Vagina (tissue), 2 donors: ENCODE measurements around the gene RBM26.

Experiments
- POLR2A ChIP-seq, 2 donors: fragments of 450-650 bp; IDR thresholded peaks; one replicate each; pipeline ENCODE4 v1.6.1; 2017; ENCODE audit warnings: antibody characterized with exemption in 2 of 2, mild to moderate bottlenecking in 2 of 2, moderate library complexity in 2 of 2
- POLR2AphosphoS5 ChIP-seq, 2 donors: sonication (generic); formaldehyde crosslinking; IDR thresholded peaks; one replicate each; pipeline ENCODE4 v1.9.0; 2017; ENCODE audit warnings: antibody characterized with exemption in 2 of 2, mild to moderate bottlenecking in 2 of 2, low read depth in 1 of 2; ENCODE audit not compliant: insufficient read depth in 1 of 2
- TF ChIP-seq, protein P1 (sequence below), 3 experiments: fragments of 450-650 bp in 2 of 3; fragments of 200-600 bp in 1 of 3; sonication (generic) in 1 of 3; IDR thresholded peaks; one replicate each; pipeline ENCODE4 v1.5.1; 2017 to 2019; ENCODE audit warnings: antibody characterized with exemption in 3 of 3, mild to moderate bottlenecking in 2 of 3, moderate library complexity in 2 of 3

DNA sequence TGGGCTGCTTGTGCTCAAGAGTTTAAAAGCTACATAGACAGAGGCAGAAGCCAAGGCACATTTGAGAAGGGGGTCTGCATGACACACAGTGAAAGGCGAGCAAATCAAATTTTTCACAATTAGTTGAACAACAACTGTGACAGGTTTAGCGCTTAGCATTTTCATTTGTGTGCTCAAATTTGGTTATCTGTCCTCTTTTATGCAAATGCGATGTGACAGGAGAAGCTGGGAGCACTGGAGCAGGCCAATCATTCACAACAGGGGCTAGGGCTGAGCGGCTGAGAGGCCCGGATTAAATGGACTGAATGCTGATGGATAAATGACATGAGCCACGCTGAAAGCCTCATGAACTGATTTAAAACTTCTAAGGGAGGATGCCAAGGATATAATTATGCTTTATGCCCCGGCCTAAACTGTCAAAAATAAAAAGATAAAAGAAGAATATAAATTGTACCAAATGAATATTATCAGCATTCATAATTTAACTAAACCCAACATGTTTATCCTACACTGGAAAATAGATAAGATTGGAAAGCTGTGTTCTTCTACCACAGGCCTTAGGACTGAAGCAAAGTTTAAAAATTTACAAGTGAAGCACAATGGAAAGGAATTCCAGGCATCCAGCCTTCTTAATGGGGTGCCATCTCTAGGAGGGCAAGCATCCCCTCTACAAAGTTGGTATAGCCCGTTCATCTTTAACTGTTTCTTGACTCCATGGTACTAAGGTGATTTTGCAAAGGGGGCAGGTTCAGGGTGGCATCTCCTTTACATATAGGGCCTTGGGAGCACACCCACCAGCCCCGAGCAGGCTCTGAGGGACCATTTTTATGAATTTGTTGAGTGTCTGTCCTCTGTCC is 117.9 kb downstream of the RBM26 start:
- TF ChIP-seq, protein P1, sequence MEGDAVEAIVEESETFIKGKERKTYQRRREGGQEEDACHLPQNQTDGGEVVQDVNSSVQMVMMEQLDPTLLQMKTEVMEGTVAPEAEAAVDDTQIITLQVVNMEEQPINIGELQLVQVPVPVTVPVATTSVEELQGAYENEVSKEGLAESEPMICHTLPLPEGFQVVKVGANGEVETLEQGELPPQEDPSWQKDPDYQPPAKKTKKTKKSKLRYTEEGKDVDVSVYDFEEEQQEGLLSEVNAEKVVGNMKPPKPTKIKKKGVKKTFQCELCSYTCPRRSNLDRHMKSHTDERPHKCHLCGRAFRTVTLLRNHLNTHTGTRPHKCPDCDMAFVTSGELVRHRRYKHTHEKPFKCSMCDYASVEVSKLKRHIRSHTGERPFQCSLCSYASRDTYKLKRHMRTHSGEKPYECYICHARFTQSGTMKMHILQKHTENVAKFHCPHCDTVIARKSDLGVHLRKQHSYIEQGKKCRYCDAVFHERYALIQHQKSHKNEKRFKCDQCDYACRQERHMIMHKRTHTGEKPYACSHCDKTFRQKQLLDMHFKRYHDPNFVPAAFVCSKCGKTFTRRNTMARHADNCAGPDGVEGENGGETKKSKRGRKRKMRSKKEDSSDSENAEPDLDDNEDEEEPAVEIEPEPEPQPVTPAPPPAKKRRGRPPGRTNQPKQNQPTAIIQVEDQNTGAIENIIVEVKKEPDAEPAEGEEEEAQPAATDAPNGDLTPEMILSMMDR (IDR thresholded peaks at IDR 0.05) = no peak
- TF ChIP-seq POLR2A (IDR thresholded peaks at IDR 0.05) (no peak), POLR2AphosphoS5 (IDR thresholded peaks at IDR 0.05; ENCODE audit: insufficient read depth in 1 of 2, low read depth in 1 of 2) (no peak)
